ENCODE data around the gene WNT5B. TPM values are rescaled to one million over a fixed set of nuclear protein-coding genes. Genes with fewer than 3 reads are reported as not detected.

The WNT5B gene
- total and polyA plus RNA-seq, 2 of the 8 experiments (the other 6 are each of a cell fraction or from before 2014, with no cell fraction given): 0.91 to 1.2 TPM

DNA sequence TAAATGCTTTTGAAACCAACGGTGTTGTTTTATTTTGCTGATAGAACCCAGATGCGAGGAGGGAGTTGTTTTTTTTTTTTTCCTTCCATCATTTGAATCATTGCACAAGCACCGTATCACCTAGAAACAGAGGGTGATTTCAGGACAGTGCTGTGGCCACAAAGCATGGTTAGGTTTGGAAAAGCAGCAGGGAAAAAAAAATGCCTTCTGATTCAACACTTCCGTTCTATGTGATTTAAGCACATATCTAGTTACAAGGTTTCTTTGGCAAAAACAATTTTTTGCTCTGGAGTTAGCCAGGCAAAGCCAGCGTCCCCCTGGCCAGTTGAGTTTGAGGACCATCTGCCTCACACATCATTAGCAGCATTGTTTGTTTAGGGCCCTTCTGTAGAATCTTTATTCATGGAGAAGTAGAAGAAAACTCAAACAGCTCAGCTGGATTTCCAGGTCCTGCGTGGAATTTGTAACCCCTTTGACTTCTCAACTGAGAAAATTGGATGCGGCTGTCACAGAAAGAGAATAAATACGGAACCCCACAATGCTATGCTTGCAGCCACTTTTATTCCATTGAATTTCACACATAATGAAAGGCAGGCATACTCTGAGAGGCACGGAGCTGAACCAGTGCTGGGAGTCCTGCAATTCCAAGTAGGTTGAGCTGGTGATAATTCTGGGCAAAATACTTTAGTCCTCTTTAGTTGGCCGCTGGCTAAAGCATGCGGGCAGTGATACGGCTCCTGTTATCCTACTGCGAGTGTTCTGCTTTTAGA is 17.0 kb upstream of the WNT5B start (continued):
- TF ChIP-seq, protein P1, sequence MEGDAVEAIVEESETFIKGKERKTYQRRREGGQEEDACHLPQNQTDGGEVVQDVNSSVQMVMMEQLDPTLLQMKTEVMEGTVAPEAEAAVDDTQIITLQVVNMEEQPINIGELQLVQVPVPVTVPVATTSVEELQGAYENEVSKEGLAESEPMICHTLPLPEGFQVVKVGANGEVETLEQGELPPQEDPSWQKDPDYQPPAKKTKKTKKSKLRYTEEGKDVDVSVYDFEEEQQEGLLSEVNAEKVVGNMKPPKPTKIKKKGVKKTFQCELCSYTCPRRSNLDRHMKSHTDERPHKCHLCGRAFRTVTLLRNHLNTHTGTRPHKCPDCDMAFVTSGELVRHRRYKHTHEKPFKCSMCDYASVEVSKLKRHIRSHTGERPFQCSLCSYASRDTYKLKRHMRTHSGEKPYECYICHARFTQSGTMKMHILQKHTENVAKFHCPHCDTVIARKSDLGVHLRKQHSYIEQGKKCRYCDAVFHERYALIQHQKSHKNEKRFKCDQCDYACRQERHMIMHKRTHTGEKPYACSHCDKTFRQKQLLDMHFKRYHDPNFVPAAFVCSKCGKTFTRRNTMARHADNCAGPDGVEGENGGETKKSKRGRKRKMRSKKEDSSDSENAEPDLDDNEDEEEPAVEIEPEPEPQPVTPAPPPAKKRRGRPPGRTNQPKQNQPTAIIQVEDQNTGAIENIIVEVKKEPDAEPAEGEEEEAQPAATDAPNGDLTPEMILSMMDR (IDR thresholded peaks at IDR 0.05; ENCODE audit: control extremely low read depth in 1 of 3, insufficient read depth in 1 of 3, low read depth in 1 of 3, low read length in 3 of 3): no peak

Measured in H1 (cell line).